ENCODE measurements around the gene CCDC182.

Gene CCDC182

GRCh38 chr17:57756951-57757350, 11.9 kb upstream of the CCDC182 start:
- DNase-seq, result peak in 1 of 3 experiments; percentile 44

GRCh38 chr17:57755480-57756070, 10.5 kb upstream of the CCDC182 start:
- no peak for DNase-seq

- DNase-seq, result no peak
These were observed 7.2 kb upstream of the CCDC182 start for GRCh38 chr17:57752031-57752905.

GRCh38 chr17:57751348-57751971, 6.4 kb upstream of the CCDC182 start:
- DNase-seq, result no peak

- no peak for DNase-seq
These were observed 5.8 kb upstream of the CCDC182 start for GRCh38 chr17:57750895-57751294.

- peak in 1 of 3 experiments; percentile 29 for DNase-seq
These were observed 5.2 kb upstream of the CCDC182 start for GRCh38 chr17:57750109-57750871.

GRCh38 chr17:57749701-57750100, 4.6 kb upstream of the CCDC182 start:
- no peak for DNase-seq

GRCh38 chr17:57747221-57748017, 2.3 kb upstream of the CCDC182 start:
- DNase-seq, result peak; percentile 64 to 91 (median 81)

GRCh38 chr17:57746221-57746620, 1.1 kb upstream of the CCDC182 start:
- no peak for DNase-seq

- DNase-seq, result no peak
These were observed 616 bp downstream of the CCDC182 start for GRCh38 chr17:57744195-57745170.

- DNase-seq, result no peak
These were observed 4.9 kb downstream of the CCDC182 start for GRCh38 chr17:57740235-57740528.

- peak; percentile 35 to 69 (median 48) for DNase-seq
These were observed 5.5 kb downstream of the CCDC182 start for GRCh38 chr17:57739402-57740234.

GRCh38 chr17:57737450-57737849, 7.6 kb downstream of the CCDC182 start:
- no peak for DNase-seq

- DNase-seq, result peak; percentile 22 to 70 (median 65)
These were observed 9.4 kb downstream of the CCDC182 start for GRCh38 chr17:57735707-57736106.

GRCh38 chr17:57735230-57735629, 9.9 kb downstream of the CCDC182 start:
- peak in 1 of 3 experiments; percentile 45 for DNase-seq

GRCh38 chr17:57733085-57733484, 12.0 kb downstream of the CCDC182 start:
- no peak for DNase-seq

GRCh38 chr17:57732062-57732461, 13.0 kb downstream of the CCDC182 start:
- peak in 2 of 3 experiments; percentile 18 to 68 for DNase-seq

- DNase-seq, result no peak
These were observed 14.9 kb downstream of the CCDC182 start for GRCh38 chr17:57730026-57730701.

GRCh38 chr17:57727630-57728175, 17.4 kb downstream of the CCDC182 start:
- no peak for DNase-seq

Measured in NCI-H1417 (cell line).